Epithelial cell of prostate (primary cell): Measurements from ENCODE around the gene GSAP.
"Not testable (repeated sequence)": the region's sequence is repeated elsewhere in the genome, so short reads cannot be mapped to it uniquely, and the experiment has no call there.

ENCODE experiments used
- DNase-seq: peaks from one replicate; pipeline ENCODE4 v3.0.0-alpha.2; 2011; ENCODE audit warnings: low read depth, low spot score
- H3K27ac ChIP-seq: fragments of 450-650 bp; 2 replicates; pipeline ENCODE4 v1.5.1; 2017; ENCODE audit warnings: mild to moderate bottlenecking

The GSAP gene

GRCh38 chr7:77378584-77378983 is 37.6 kb downstream of the GSAP start:
- DNase-seq, result no peak
- no peak overlapping the region for H3K27ac ChIP-seq

GRCh38 chr7:77370606-77371005 is 45.5 kb downstream of the GSAP start:
- no peak for DNase-seq
- H3K27ac ChIP-seq, result no peak overlapping the region

- DNase-seq, result no peak
- H3K27ac ChIP-seq, result no peak overlapping the region
These were observed 47.2 kb downstream of the GSAP start for GRCh38 chr7:77368974-77369373.

GRCh38 chr7:77367976-77368375 is 48.2 kb downstream of the GSAP start:
- no peak overlapping the region for H3K27ac ChIP-seq
- no peak for DNase-seq

GRCh38 chr7:77362905-77363304 is 53.2 kb downstream of the GSAP start:
- no peak for DNase-seq
- H3K27ac ChIP-seq, result no peak overlapping the region

- H3K27ac ChIP-seq, result no peak overlapping the region
- DNase-seq, result no peak
These were observed 55.2 kb downstream of the GSAP start for GRCh38 chr7:77360969-77361368.

GRCh38 chr7:77360104-77360503 is 56.0 kb downstream of the GSAP start:
- no peak overlapping the region for H3K27ac ChIP-seq
- DNase-seq, result no peak

DNA sequence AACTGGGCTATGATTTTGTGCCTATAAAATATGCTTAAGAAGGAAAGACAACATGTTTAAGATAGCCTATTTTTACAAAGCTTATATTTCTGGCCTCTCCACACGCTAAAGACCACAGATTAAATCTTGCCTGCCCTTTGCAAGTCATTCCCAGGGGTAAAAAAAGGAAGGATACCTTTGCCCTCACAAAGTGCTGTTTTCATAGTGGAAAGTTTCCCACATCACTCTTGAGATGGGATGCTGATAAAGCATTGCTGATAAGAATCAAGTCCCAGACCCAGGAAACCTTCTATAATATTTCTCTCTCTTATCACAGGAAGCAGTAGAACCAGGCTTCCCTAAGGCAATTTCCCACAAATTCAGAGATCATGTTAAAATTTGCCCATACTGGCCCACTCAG is 56.5 kb downstream of the GSAP start:
- no peak overlapping the region for H3K27ac ChIP-seq
- DNase-seq, result no peak

DNA sequence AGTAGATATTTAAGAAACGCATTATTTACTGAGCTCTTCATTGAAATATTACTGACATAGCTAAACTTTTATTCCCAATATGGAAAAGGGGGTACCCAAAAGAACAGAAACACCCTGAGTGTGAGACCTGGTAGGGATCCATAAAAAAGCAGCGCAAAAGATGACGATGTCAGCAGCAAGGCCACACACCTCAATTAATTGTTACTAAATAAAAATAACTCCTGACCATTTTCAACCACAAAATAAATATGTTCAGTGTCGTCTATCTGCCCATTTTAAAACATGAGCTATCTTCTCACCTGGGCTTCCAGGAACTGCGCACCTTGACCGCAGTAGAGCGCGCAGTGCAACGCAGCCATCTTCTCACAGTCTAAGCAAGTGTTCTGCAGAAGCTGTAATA is 61.2 kb downstream of the GSAP start:
- H3K27ac ChIP-seq, result no peak overlapping the region
- DNase-seq, result no peak

DNA sequence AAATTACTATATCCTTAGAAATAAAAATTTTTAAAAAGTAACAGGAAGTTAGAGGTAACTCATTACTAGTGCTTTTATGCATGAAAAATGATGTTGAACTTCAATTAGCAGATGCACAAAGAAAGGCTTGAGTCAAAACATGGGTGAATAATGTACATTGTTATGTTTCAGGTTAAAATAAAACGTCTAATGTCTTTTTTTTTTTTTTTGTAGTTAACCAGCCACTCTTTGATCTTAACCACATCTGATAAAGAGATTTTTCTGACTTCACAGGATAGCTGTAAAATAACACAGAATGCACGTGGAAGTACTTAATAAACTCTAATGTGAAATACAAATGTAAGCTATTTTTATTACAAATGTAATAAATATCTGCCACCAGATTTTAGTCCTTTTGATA is 61.7 kb downstream of the GSAP start:
- H3K27ac ChIP-seq, result no peak overlapping the region
- DNase-seq, result no peak

DNA sequence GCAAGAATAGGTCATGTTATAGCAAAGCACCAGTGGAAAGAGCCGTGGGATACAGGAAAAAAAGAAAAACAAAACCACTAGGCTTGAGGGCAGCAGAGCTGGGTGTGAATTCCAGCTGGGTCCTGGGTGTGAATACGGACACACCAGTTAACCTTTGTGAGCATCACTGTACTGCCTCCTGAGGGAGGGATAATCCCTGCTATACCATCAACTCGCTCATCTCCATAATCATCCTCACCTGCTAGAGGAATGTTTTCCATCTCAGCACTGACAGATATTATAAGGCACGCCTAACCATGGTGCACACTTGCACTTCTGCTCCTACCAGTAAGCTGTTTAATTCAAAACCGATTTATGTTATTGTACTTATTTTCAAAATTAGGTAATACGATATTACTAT is 62.2 kb downstream of the GSAP start:
- no peak overlapping the region for H3K27ac ChIP-seq
- DNase-seq, result no peak

DNA sequence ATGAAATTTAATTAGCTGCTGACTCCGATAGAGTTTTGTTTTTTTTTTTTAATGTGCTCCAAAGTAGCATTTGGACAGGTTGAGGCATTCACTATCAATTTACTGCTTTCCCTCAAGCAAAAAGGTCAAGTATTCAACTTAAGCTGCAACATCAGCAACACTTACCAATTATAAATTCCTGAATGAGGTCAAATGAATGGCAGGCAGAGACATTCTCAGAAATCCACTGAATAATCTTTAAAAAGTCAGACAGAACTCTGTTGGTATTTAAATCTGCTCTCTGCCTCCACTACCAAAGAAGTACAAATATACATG is 62.8 kb downstream of the GSAP start:
- no peak for DNase-seq
- no peak overlapping the region for H3K27ac ChIP-seq

DNA sequence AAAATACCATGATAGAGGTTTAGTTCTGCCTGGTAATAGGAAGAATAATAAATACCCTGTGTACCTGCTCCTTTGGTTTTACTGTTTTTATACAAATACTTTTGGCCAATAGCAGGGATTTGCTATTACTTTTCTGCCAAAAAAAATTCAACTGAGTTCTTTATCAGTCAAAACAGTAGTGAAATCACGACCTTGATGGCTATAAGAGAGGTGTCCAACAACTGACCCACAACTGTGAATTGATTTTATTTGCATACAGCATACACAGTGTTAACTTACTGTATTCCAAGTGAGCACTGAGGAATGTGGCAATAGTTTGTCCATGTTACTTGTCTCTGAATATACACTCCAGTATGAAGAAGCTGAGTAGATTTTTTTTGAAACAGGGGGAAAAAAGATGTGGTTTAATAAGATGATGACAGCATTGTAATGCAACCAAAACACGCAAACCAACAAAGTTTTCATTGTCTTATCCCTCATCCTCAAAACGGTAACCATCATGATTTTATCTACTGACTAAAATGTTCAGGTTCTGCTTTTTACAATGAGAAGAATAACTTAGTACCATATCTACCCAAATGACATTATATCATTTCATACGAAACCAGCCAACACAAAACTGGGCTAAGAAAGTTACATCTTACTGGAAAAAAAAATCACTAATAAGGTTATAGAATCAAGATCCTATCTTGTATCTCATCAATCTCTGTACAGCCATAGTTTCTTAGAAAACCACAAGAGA is 63.3 kb downstream of the GSAP start:
- no peak overlapping the region for H3K27ac ChIP-seq
- DNase-seq, result no peak

- no peak for DNase-seq
- no peak overlapping the region for H3K27ac ChIP-seq
These were observed 64.6 kb downstream of the GSAP start for GRCh38 chr7:77351539-77352004.

- H3K27ac ChIP-seq, result no peak overlapping the region
- no peak for DNase-seq
These were observed 67.0 kb downstream of the GSAP start for GRCh38 chr7:77349141-77349540.

- H3K27ac ChIP-seq, result no peak overlapping the region
- no peak for DNase-seq
These were observed 67.8 kb downstream of the GSAP start for GRCh38 chr7:77348371-77348813.

GRCh38 chr7:77346441-77346840 is 69.7 kb downstream of the GSAP start:
- H3K27ac ChIP-seq, result no peak overlapping the region
- DNase-seq, result no peak

DNA sequence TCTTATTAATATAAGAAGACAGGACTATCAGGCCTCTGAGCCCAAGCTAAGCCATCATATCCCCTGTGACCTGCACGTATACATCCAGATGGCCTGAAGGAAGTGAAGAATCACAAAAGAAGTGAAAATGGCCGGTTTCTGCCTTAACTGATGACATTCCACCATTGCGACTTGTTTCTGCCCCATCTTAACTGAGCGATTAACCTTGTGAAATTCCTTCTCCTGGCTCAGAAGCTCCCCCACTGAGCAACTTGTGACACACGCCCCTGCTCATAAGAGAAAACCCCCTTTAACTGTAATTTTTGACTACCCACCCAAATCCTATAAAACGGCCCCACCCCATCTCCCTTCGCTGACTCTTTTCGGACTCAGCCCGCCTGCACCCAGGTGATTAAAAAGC is 70.7 kb downstream of the GSAP start:
- not testable (repeated sequence) for H3K27ac ChIP-seq, DNase-seq

- H3K27ac ChIP-seq, result no peak overlapping the region
- DNase-seq, result no peak
These were observed 76.4 kb downstream of the GSAP start for GRCh38 chr7:77339726-77340125.

DNA sequence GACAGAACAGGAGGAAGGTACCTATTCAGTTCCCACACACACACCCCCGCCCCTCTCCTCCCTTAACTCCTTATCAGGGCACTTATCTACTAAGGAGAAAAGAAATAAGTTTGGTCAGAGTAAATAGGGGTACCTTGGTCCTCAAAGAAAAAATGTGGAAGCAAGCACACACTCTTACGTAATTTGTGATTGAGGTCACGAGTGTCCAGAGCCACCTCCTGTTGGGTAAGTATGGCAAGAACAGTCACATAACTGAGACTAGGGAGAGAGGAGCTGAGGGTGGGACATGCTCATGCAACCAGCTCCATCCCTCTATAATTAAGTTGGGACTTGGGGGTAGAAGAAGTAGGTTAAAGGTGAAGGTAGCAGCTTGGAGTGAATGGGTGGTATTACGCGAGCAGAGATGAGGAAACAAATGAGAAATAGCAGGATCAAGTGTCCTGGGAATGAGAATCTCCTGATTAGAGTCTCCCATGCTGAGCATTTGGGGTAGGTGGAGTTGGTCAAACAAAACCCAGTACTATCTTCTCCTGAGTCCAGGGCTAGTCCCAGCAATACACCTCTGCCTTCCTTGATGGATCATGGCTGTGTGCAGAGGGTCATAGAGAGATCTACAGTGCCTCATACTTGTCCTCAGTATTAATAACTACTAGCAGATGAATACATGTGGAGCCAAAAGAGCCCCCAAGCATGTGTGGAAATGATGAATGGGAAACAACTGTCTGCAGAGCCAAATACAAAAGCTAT is 77.1 kb downstream of the GSAP start:
- no peak for DNase-seq
- no peak overlapping the region for H3K27ac ChIP-seq

- DNase-seq, result no peak
- no peak overlapping the region for H3K27ac ChIP-seq
These were observed 77.9 kb downstream of the GSAP start for GRCh38 chr7:77338260-77338659.

GRCh38 chr7:77337456-77337990 is 78.6 kb downstream of the GSAP start:
- H3K27ac ChIP-seq, result no peak overlapping the region
- no peak for DNase-seq
